GM18909 (cell line): ENCODE data around the gene ARL3.
A peak's percentile ranks its signal among the peaks of the same experiment; 100 is the strongest.

Experiments
- ATAC-seq: cut with Tn5 transposase; IDR thresholded peaks from one replicate; pipeline ENCODE4 v1.9.1; 2021; ENCODE audit warnings: mild to moderate bottlenecking; ENCODE audit not compliant: unreplicated experiment, poor library complexity

ARL3 gene

DNA sequence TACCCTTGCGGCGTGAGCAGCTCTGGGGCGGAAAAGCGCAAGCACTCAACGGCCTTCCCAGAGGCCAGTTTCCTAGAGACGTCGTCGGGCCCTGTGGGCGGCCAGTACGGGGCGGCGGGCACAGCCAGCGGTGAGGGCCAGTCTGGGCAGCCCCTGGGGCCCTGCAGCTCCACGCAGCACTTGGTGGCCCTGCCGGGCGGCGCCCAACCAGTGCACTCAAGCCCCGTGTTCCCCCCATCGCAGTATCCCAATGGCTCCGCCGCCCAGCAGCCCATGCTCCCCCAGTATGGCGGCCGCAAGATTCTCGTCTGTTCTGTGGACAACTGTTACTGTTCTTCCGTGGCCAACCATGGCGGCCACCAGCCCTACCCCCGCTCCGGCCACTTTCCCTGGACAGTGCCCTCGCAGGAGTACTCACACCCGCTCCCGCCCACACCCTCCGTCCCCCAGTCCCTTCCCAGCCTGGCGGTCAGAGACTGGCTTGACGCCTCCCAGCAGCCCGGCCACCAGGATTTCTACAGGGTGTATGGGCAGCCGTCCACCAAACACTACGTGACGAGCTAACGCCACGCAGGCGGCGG is 57.3 kb downstream of the ARL3 start:
- ATAC-seq: no peak

DNA sequence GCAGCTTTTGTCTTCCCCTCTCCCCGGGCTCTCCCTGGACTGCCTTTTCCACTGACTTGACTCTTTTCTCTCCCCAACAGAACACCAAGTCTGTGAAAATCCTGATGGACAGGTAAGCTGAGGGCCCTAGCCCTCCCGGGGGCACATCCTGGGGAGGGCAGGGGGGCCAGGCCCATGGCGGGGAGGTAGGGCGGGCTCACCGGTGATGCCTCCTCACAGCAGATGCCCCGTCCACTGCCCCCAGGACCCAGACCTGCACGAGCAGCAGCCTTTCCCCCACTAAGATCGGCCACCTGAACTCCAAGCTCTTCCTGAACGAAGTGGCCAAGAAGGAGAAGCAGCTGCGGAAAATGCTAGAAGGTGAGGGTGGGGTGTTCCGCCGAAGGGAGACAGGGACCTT is 58.2 kb downstream of the ARL3 start:
- ATAC-seq: no peak

DNA sequence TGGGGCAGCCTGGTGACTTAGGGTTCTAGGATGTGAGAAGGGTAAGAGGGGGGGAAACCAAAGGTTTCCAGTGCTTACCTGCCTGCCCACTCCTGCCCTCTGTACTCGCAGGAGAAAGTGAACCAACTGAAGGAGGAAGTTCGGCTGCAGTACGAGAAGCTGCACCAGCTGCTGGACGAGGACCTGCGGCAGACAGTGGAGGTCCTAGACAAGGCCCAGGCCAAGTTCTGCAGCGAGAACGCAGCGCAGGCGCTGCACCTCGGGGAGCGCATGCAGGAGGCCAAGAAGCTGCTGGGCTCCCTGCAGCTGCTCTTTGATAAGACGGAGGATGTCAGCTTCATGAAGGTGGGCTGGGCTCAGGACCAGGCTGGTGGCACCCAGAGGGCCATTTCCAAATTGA is 59.2 kb downstream of the ARL3 start:
- no peak for ATAC-seq

DNA sequence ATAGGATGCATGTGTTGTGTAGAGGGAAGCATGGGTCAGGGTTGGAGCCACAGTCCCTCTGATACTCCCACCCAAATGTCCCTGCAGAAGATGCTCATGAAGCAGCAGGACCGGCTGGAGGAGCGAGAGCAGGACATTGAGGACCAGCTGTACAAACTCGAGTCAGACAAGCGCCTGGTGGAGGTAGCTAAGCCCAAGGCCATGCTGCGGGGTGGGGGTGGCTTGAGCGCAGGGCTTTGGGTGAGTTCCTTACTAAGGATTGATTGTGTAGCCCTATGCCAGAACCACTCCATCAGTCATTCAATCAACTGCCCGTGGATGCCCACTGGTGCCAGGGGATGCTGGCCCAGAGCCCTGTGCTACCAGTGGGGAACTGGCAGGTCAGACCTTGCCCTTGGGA is 59.6 kb downstream of the ARL3 start:
- ATAC-seq: no peak

DNA sequence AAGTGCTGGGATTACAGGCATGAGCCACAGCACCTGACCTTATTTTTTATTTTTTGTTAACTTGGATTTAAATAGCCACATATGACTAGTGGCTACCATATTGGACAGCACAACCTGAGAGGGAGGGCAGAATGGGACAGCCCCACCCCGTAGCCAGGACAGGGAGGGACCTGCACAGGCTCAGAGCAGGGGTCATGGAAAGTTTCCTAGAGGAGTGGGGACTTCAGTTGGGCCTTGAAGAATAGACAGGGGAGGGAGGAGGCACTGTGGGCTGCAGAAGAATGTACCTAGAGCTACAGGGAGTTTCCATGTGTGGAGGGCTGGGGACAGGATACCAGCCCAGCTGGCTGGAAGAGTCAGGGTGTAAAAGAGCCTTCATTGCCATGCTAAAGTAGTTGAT is 61.1 kb downstream of the ARL3 start:
- ATAC-seq: no peak

DNA sequence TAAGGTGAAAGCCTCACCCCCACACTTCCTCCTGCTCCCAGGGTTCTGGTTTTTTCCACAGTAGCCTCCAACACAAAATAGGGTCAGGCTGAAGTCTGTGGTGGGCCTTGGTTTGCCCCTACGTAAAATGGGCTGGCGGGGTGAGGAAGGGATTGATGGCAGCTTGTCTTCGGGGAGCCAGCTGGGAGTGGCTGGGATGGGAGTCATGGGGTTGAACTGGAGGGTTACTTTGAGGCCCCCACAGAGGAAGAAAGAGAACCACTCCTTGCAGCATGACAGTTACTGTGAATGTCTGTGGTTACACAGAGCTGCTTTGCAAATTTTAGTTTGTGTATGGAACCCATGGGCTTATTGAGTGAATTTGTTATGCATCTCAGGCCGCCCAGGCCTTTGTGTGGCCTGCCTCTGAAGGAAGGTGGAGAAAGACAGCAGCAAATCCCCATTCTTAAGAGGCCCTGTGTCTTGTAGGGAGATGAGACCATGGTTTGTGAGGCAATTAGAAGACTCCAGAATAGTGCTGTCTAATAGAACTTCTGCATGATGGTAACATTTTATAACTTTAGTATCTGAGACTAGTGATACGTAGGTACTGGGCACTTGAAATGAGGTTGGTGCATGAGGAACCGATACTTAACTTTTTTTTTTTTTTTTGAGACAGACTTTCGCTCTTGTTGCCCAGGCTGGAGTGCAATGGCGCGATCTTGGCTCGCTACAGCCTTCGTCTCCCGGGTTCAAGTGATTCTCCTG is 61.9 kb downstream of the ARL3 start:
- peak; percentile 47 for ATAC-seq

DNA sequence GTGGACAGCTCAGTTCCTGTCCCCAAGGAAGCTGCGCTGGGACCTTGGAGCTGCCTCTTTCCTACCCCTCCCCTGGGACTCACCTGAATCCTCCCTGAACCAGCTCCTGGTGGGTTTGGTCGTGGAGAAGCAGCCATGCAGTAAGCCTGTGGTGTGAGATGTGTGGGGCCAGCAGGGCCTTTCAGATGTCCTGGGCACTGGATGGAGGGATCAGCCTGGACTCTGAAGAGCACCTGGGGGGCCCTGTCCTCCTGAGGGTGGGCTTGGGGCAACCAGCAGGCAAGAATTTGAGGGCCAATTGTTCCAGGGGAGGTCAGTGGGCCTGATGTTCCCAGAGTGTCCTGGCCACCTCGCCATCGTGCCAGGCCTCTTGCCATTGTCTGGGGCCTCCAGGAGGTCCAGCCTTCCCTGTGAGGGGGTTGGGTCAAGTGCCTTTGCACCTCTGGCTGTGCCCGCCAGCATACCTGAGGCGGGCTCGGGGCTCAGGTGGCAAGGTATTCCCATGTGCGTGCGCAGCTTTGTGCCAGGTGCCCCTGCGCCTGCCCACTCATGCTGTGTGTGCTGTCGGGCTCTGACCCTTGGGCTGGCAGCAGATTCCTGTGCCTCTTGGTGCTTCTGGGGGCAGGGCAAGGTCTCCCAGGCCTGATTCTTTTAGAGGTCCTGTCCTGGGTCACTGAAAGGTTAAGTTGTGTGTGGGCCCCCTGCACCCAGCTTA is 62.6 kb downstream of the ARL3 start:
- no peak for ATAC-seq

DNA sequence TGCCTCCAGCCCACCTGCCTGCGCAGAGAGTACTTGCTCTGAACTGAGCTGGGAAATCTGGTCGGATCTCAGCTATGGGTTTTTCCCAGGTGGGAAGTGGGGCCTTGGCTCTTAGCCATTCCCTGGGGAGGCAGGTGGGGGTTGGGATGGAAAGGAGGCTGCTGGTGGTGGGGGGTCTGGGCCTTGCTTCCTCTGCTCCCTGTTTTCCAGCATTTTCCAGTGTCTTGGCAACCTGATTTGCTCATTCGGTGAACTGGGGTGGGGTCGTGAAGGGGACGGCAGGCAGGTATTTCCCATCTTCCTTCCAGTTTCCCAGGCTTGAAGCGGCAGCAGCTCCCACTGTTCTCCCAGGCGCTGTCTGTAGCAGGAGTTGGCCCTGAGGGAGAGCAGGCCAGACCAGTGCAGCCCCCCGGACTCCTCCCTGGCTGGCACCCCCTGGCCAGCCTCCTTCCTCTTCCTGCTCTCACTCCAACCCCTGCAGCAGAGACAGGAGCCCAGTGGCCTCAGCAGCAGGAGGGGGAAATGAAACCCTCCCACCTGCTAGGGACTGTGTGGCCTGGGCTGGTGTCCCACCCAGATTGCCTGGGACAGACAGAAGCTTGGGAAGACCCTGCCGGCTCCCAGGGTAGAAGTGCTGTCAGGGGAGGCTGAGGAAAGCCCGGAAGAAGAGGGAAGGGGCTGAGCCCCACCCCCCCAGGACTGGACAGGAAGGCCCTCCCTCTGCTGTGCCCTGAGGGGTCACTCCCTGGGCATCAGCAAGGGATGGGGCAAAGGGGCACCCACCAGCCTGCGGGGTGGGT is 63.3 kb downstream of the ARL3 start:
- no peak for ATAC-seq

DNA sequence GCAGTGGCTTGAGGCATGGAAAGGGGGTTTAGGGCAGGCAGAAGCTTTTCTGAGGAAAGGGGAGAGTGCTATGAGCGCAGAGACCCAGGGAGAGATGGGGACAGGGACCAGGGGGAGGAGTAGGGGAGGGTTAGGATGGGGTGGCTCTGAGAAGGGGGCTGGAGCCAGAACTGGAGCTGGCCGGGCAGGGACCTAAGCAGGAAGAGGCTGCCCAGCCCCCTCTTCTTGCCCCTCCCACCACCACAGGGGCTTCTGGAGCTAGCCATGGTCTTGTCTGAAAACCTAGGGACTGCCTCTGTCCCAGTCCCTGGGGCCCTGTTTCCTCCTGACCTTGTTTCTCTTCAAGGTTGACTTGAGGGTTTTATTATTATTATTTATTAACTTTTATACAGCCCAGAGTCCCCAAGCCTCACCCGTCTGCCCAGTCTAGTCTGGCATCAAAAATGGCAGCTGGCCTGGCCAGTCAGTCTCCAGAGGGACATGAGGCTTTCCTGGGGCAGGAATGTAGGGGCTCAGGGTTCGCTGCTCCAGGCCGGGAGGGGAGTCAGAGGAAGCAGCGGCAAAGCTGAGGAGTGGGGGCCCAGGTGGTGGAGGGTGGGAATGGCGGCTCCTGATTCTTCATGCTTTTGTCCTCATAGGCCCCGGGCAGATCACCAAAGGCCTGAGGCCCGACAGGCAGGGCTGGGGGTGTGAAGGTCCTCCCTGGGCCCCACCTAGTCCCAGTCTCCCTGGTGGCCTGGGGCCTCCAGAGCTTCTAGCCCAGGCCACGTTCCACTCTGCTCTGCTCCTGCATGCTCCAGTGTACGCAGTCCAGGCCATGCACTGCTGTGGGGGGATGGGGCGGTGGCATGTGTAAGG is 64.2 kb downstream of the ARL3 start:
- no peak for ATAC-seq

DNA sequence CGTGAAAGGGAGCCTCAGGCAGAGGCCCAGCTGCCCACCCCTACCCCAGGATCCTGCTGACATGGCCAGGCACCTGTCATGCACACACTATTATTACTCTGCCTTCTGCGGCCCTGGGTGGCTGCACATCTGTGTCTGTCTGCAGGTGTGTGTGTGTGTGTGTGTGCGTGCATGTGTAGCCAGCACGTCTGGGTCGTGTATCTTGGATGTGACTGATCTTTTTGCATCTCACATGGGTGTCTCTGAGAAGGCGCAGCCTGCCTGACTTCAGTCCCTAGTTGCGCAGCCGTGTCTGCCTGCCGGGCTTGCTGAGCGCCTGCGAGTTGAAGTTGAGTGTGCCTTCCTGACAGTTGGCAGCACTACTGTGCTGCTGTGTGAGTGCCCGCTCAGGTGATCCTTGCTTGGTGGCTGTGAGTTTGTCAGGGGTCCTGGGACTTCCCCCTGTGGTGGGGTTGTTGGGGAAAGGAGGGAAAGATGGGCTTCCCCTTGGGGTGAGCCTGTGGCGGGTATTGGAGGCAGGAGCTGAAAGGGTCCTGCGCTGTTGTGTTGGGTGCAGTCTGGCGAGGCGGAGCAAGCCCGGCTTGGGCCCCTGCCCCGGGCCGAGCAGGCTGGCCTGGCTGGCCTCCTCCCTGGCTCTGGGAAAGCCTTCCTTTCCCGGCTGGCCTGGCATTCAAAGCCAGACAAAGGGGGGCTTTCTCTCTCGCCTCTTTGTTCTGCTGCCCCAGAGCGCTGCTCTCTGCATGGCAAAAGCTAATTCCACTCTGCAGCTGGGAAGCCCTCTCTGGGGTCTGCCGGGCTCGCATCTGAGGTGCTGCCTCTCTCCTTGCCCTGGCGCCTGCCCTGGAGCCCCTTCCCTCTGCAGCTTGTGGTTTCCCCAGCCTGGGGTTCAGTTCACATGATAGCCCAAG is 65.1 kb downstream of the ARL3 start:
- ATAC-seq: no peak

DNA sequence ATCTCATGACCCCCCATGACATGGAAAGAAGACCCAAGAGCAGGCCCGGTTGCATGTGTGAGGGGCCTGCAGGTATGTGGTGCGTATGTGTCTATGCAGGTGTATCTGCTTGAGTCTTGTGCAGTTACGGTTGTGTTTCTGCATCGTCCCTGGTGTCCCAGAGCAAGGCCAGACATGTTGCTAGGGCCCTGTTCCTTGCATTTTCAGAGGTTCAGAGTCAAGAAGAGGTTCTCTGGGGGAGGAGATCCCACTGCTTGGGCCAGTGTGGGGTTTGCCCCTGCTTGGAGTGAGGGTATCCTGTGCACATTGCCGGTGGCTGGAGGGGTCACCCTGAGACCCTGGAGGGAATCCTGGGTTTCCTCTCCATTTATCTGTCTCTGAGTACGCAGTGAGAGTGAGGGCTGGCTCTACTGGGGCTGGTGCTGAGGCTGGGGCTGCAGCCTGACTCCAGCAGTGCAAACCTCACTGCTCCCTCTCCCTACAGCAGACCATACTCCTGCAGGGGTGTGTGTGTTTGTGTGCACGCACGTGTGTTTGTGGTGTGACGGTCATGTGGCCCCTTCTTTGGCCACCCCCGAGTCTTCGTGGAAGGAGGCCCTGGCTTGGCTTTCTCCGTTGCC is 65.8 kb downstream of the ARL3 start:
- no peak for ATAC-seq

DNA sequence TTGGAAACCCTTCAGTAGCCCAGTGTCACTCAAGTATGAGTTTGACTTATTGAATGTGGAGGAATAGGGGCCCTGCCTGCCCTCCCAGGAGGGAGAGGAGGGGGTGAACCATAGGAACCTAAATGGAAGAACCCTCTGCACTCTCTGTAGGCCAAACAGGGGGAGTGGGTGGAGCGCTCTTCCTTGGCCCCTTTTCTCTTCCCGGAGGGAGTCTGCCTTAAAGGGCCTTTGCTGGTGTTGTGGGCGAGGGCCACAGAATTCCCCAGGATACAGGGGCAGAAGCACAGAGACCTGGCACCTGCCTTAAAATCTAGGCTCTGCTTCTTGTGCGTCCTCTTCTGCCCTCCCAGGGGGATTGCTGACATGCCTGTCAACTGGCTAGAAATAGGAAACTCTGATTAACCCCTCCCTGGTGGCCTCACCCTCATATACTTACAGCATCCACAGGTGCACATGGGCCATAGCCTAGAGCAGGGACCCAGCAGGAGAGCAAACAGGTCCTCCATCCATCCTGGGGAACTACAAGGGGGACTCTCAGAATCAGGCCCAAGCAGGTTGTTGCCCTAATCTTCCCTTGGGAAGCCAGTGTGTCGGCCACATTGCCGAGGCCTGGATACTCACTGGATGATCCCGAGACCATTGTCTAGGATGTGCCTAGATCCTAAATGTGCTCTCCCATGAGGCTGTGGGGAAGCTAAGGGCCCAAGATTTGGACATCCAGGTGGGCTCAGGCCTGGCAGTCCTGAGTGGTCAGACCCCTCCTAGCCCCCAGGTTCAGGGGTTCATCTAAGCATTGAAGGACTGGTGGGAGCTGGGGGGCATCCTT is 66.5 kb downstream of the ARL3 start:
- ATAC-seq: no peak

DNA sequence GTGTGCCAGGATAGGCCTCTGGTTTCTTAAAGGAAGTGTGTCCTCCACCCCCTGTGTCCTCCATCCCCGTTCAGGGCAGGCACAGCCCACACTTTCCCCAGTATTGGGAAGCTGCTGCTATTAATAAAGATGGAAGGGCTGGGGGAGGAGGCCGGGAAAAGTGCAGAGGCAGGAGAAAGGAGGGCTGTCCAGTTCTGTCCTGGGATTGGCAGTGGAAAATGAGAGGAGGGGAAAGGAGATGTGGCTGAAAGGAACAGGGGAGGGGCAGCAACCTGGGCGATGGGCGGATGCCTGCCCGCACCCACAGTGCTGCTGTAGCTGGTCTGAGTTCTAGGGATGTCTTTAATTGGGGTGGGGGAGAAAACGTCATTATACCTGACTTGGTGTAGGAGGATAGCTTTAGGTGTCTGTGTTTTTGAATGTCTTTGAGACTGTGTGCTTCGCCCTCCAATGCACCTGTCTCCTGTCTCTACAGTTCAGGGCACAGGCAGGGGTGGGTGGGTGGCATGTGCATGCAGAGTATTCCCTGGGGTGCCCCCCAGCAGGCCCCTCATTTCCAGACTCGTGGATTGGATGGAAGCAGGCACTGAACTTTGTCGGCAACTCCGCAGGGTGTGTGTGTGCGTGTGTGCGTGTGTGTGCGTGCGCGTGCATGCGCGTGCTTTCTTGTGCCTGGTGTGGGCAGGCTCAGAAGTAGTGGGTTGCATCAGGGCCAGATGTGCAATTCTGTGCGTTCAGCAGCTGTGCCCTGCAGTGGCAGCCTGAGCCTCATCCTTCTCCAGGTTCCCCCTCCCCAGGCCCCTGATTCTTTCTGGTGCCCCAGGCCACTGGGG is 67.4 kb downstream of the ARL3 start:
- ATAC-seq: no peak

DNA sequence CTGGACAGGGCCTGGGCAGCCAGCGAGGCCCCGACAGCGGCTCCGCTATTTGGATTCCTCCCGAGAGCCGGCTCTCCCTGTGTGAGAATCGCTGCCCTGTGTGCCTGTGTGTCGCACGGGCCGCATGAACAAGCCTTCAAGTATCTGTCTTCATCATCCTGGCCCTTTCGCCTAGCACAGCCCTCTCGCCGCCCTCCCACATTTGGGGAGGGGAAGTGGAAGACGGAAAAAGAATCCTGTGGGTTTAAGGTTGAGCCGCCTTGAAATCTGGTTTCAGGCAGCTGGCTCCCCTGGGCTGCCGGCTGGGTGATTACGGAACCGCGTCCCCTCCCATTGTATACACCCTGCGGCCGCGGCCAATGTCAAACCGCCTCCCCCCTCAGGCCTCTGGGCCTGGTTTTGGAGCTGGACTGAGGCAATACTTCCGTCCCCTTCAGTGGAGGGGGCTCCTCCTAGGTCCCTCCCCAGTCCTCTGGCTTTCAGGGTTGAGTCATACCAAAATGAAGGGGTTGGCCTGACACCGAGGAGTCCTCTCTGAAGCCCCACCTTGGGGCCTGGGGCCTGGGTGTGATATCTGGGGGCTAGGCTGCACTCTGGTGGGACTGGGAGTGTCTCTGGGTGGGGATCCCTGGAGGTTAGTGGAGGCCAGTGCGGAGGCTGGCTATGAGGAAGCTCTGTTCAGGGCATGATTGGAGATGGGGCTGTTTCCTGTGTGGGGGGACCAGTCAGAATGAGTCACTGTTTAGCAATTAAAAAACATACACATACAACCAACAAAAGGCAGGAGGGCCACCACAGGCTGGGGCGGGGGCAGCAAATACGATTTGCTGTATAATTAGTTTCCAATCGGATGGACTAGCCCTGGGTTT is 68.2 kb downstream of the ARL3 start:
- ATAC-seq: peak; percentile 33

DNA sequence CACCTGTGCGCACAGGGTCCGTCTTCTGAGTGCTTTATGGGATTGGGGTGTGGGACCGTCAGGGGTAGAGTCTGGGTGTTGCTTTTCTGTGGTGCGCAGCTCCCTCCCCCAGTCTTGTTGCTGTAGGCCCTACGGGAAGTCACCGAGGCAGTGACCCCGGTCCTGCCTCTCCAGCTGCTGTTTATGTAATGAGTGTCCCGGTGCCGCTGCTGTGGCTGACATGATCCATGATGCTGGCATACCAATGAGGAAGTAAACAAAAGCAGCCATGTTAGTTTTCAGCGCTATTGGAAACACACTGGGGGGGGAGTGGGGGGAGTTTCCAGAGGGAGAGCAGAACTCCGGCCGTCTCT is 68.8 kb downstream of the ARL3 start:
- ATAC-seq: no peak
